Lung (tissue), 16 donors: ENCODE data around the gene CCL15. TPM values are rescaled to one million over a fixed set of nuclear protein-coding genes. Genes with fewer than 3 reads are reported as not detected.

ENCODE experiments used
- ATAC-seq: fragments of 200-7000 bp; cut with Tn5 transposase; one replicate; pipeline ENCODE4 v1.9.1; 2020; ENCODE audit warnings: moderate number of reproducible peaks; ENCODE audit not compliant: insufficient read depth, low FRiP score
- DNase-seq, 3 donors: peaks; one replicate each; pipeline ENCODE4 v3.0.0-alpha.2; 2013 to 2017
- H3K27ac ChIP-seq, 2 donors: one replicate each; pipeline ENCODE4 v1.5.1; 2013; ENCODE audit warnings: mild to moderate bottlenecking in 2 of 2, moderate library complexity in 2 of 2, control low read depth in 1 of 2, inconsistent platforms in 1 of 2, low read depth in 1 of 2, low read length in 1 of 2
- H3K27me3 ChIP-seq, 3 donors: one replicate each; pipeline ENCODE4 v1.5.1; 2013; ENCODE audit warnings: low read length in 2 of 3; ENCODE audit not compliant: control insufficient read depth in 3 of 3, insufficient read depth in 3 of 3
- H3K36me3 ChIP-seq, 4 donors: one replicate each; pipeline ENCODE4 v1.5.1; 2013; ENCODE audit warnings: low read length in 4 of 4, mild to moderate bottlenecking in 1 of 4, moderate library complexity in 1 of 4; ENCODE audit not compliant: control insufficient read depth in 4 of 4, insufficient read depth in 4 of 4
- H3K4me1 ChIP-seq, 5 donors: one replicate each; pipeline ENCODE4 v1.5.1; 2013; ENCODE audit warnings: low read length in 5 of 5, mild to moderate bottlenecking in 2 of 5, moderate library complexity in 1 of 5; ENCODE audit not compliant: control insufficient read depth in 5 of 5, insufficient read depth in 5 of 5
- H3K4me3 ChIP-seq: one replicate; pipeline ENCODE4 v1.5.1; 2013; ENCODE audit warnings: mild to moderate bottlenecking, control low read depth, moderate library complexity
- H3K9ac ChIP-seq, 2 donors: one replicate each; pipeline ENCODE4 v1.5.1; 2013; ENCODE audit warnings: low read length in 2 of 2, control low read depth in 1 of 2; ENCODE audit not compliant: insufficient read depth in 1 of 2
- H3K9me3 ChIP-seq, 4 donors: one replicate each; pipeline ENCODE4 v1.5.1; 2013; ENCODE audit warnings: low read length in 3 of 4, mild to moderate bottlenecking in 1 of 4, moderate library complexity in 1 of 4; ENCODE audit not compliant: control insufficient read depth in 4 of 4, insufficient read depth in 3 of 4
- CTCF ChIP-seq: IDR thresholded peaks from 2 replicates; pipeline ENCODE4 v1.5.1; 2012; ENCODE audit warnings: mild to moderate bottlenecking; ENCODE audit errors: control extremely low read depth, extremely low read depth
- WGBS, 2 donors: extraction: QIAGEN DNeasy Blood & Tissue Kit; methylation state at CpG; one replicate each; pipeline ENCODE4 v1.1.7; 2013; 5-methylcytosine and 5-hydroxymethylcytosine counted together
- long read RNA-seq, 5 donors: transcript quantifications; one replicate each; lab custom pipeline, GENCODE V29; 2026
- polyA plus RNA-seq, 2 donors: library from polyadenylated mRNA; stranded (reverse); fragments of 200-250 nt; gene quantifications; one replicate each; pipeline ENCODE4 v1.2.1, GENCODE V29; 2013
- total RNA-seq, 2 donors: library from RNA; depleted of rRNA in 1 of 2; stranded (reverse); fragments of >200 nt in 1 of 2; gene quantifications; one replicate each; pipeline ENCODE4 v1.2.1, GENCODE V29; 2014 to 2021
- donor health status: control.
- donor health status: control.
- donor health status: Bipolar disorder and iron deficiency.
- donor health status: healthy.
- donor health status: DM: yes; HTN: yes; CAD: no.

Gene CCL15
- 1 to 10 TPM; 1.3 to 1.4 TPM for total RNA-seq
- 1 to 10 TPM in 1 of 2 donors, under 1 TPM in 1; 0.84 to 1.1 TPM for polyA plus RNA-seq
- long read RNA-seq, donor 1, partial matches to known transcripts: 0 of 2 reads
- long read RNA-seq, donor 1, other reads (novel, unspliced or antisense): 0 of 2 reads
- long read RNA-seq, donor 2: 0 reads
- long read RNA-seq, donor 3: 0 reads
- long read RNA-seq, donor 4: 0 reads
- long read RNA-seq, donor 5: 0 reads

GRCh38 chr17:36001110-36001771 lies at the start of gene CCL15:
CCL15 (minus strand) TSS chr17:36001553; CDS start chr17:36001492, 61 bp downstream.
- no peak for ATAC-seq
- Histone ChIP-seq H3K9ac (no peak within 1 kb of the TSS), H3K27ac (no peak within 1 kb of the TSS)

GRCh38 chr17:36049643-36050042 lies 48.3 kb upstream of the CCL15 start:
- H3K4me3 ChIP-seq: no peak overlapping the region
- DNase-seq: no peak
- H3K9me3 ChIP-seq: peaks cover 0 to 9% (median 7%) of the 10 kb centered on the region in 4 donors
- no peaks in the 10 kb centered on the region for H3K27me3 ChIP-seq
- no peak for ATAC-seq
- no peaks in the 10 kb centered on the region for H3K36me3 ChIP-seq
- no peak overlapping the region for H3K27ac ChIP-seq
- H3K9ac ChIP-seq: no peak overlapping the region
- no peaks in the 10 kb centered on the region for H3K4me1 ChIP-seq
- WGBS, 2 donors: 100% methylated on average over 2 of the region's 2 CpGs
- no peak for TF ChIP-seq CTCF

More at GRCh38 chr17:36001110-36001771, at the start of gene CCL15:
- Histone ChIP-seq H3K9me3 (no peaks in the 10 kb centered on the region), H3K4me1 (peaks cover 0 to 9% (median 0%) of the 10 kb centered on the region in 5 donors), H3K4me3 (no peak within 1 kb of the TSS), H3K27me3 (no peaks in the 10 kb centered on the region), H3K36me3 (no peaks in the 10 kb centered on the region)
- 75 to 80% methylated on average over 6 of the region's 6 CpGs for WGBS, 2 donors
- no peak for TF ChIP-seq CTCF
- no peak for DNase-seq

- ATAC-seq: no peak
- no peaks in the 10 kb centered on the region for H3K36me3 ChIP-seq
- H3K9ac ChIP-seq: no peak overlapping the region
- H3K27me3 ChIP-seq: no peaks in the 10 kb centered on the region
- no peak for DNase-seq
- TF ChIP-seq CTCF: no peak
- H3K4me3 ChIP-seq: no peak overlapping the region
- 79 to 86% methylated on average over 2 of the region's 2 CpGs for WGBS, 2 donors
- H3K4me1 ChIP-seq: no peaks in the 10 kb centered on the region
- H3K9me3 ChIP-seq: peaks cover 0 to 9% (median 7%) of the 10 kb centered on the region in 4 donors
- H3K27ac ChIP-seq: no peak overlapping the region
These were observed 46.7 kb upstream of the CCL15 start for GRCh38 chr17:36048066-36048465.
